Transverse colon (tissue), 4 donors: ENCODE data around the gene HOXA4. TPM values are rescaled to one million over a fixed set of nuclear protein-coding genes. Genes with fewer than 3 reads are reported as not detected.
A peak's percentile ranks its signal among the peaks of the same experiment; 100 is the strongest.

ENCODE experiments used
- DNase-seq: peaks from one replicate; pipeline ENCODE4 v3.0.0-alpha.2; 2019
- H3K27ac ChIP-seq, 4 donors: fragments of 200-600 bp; sonication (generic); 2 replicates each; pipeline ENCODE4 v1.5.1; 2016 to 2018; ENCODE audit warnings: inconsistent platforms in 4 of 4
- H3K27me3 ChIP-seq: fragments of 200-600 bp; sonication (generic); 2 replicates; pipeline ENCODE4 v1.5.1; 2017; ENCODE audit warnings: inconsistent platforms
- H3K36me3 ChIP-seq, 4 donors: fragments of 200-600 bp; sonication (generic); 2 replicates each; pipeline ENCODE4 v1.5.1; 2017 to 2019; ENCODE audit warnings: inconsistent platforms in 4 of 4
- H3K4me1 ChIP-seq, 4 donors: fragments of 200-600 bp; sonication (generic); 2 replicates each; pipeline ENCODE4 v1.5.1; 2017 to 2020; ENCODE audit warnings: inconsistent platforms in 4 of 4
- H3K4me3 ChIP-seq, 4 donors: fragments of 200-600 bp; sonication (generic); 1 replicate in 1 of 4; 2 replicates in 3 of 4; pipeline versions ENCODE4 v1.5.1 to v1.6.1; 2017 to 2019; ENCODE audit warnings: inconsistent platforms in 4 of 4
- H3K9me3 ChIP-seq, 2 donors: fragments of 200-600 bp; sonication (generic); 2 replicates each; pipeline ENCODE4 v1.5.1; 2017 to 2019; ENCODE audit warnings: inconsistent platforms in 2 of 2
- EP300 ChIP-seq: sonication (generic); formaldehyde crosslinking; IDR thresholded peaks from one replicate; pipeline ENCODE4 v1.6.1; 2017; ENCODE audit warnings: antibody characterized with exemption, low read depth
- POLR2A ChIP-seq: fragments of 450-650 bp; IDR thresholded peaks from one replicate; pipeline ENCODE4 v1.6.1; 2016; ENCODE audit warnings: antibody characterized with exemption, mild to moderate bottlenecking, moderate library complexity
- POLR2AphosphoS5 ChIP-seq, 3 donors: sonication (generic); formaldehyde crosslinking; IDR thresholded peaks; one replicate each; pipeline ENCODE4 v1.6.1; 2016; ENCODE audit warnings: antibody characterized with exemption in 3 of 3
- WGBS, 2 donors: methylation state at CpG; one replicate each; pipeline ENCODE4 v1.1.5; 2018; ENCODE audit warnings: low coverage in 1 of 2; 5-methylcytosine and 5-hydroxymethylcytosine counted together
- in situ Hi-C, 4 donors: fragments of 200-750 bp; cut with MboI; loops; one replicate each; pipeline versions ENCODE4 v1.15.0 to v1.15.1; 2017; ENCODE audit warnings: low sequenced_read_pairs in 3 of 4, low pct_ligation_motif_present in 1 of 4, low pct_unique_long_range_greater_than_20kb in 1 of 4
- intact Hi-C: fragments of 100-400 bp; cut with DNase I; formaldehyde crosslinking; loops from one replicate; pipeline ENCODE4 v1.15.1; 2023; ENCODE audit warnings: low total_unique reads
- total RNA-seq, 4 donors: library from RNA; depleted of rRNA; stranded (reverse); fragments of >200 nt; gene quantifications; one replicate each; pipeline ENCODE4 v1.1.0, GENCODE V29; 2016
- TF ChIP-seq, protein P1 (sequence below), 5 experiments: fragments of 200-600 bp in 3 of 5; fragments of 450-650 bp in 2 of 5; sonication (generic) in 3 of 5; IDR thresholded peaks; 1 replicate in 2 of 5; 2 replicates in 3 of 5; pipeline ENCODE4 v1.5.1; 2016 to 2017; ENCODE audit warnings: antibody characterized with exemption in 5 of 5, inconsistent platforms in 3 of 5, mild to moderate bottlenecking in 2 of 5, moderate library complexity in 1 of 5

The HOXA4 gene
- total RNA-seq, 4 donors from 2014 or later, result 3.5 to 42.4 (median 10.6) TPM

DNA sequence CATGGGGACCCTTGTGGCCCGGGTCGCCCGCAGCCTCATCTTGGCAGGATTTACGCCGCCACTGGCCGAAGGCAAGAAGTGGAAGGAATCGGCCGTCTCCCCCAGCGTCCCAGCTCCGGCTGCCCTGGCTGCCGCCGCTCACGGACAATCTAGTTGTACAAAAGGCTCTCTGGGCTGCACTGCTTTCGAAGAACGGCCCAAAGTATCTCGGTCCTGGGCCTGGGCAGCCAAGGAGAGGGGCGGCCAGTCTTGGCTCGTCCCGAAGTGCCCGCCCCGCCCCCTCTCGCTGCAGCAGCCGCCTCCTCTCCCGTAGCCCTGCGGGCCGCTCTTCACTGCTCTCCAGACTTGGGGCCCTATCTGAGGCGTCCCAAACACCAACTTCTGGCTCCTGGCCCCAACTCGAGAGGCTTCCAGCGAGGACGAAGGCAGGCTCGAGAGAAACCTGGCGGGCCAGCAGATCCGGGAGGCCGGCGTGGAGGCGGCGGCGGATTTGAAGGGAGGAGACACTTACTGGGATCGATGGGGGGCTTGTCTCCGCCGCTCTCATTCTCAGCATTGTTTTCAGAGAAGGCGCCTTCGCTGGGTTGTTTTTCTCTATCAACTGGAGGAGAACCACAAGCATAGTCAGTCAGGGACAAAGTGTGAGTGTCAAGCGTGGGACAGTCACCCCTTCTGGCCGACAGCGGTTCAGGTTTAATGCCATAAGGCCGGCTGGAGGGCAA, 34.0 kb upstream of the HOXA4 start:
- in situ Hi-C loops, result loop anchor here in 3 of 4 donors (25.0 kb wide), 3 partner anchors 802 to 1302 kb away; no protein-coding TSS in a partner anchor
- H3K4me3 ChIP-seq, result peak overlapping the region; percentile 58 to 82 (median 64)
- H3K9me3 ChIP-seq, result no peaks in the 10 kb centered on the region
- H3K4me1 ChIP-seq, result peaks cover 4 to 33% (median 24%) of the 10 kb centered on the region in 4 donors
- H3K27me3 ChIP-seq, result peaks cover 19% of the 10 kb centered on the region
- no peaks in the 10 kb centered on the region for H3K36me3 ChIP-seq
- 10% methylated on average over 31 of the region's 47 CpGs; no CpG with 5 or more reads in 1 of the 2 donors for WGBS, 2 donors
- intact Hi-C loops, result loop anchor here (10.0 kb wide), 1 partner anchor 1310 kb away; no protein-coding TSS in a partner anchor
- DNase-seq, result no peak
- H3K27ac ChIP-seq, result peak overlapping the region; percentile 95 to 99 (median 98)
- TF ChIP-seq, protein P1, sequence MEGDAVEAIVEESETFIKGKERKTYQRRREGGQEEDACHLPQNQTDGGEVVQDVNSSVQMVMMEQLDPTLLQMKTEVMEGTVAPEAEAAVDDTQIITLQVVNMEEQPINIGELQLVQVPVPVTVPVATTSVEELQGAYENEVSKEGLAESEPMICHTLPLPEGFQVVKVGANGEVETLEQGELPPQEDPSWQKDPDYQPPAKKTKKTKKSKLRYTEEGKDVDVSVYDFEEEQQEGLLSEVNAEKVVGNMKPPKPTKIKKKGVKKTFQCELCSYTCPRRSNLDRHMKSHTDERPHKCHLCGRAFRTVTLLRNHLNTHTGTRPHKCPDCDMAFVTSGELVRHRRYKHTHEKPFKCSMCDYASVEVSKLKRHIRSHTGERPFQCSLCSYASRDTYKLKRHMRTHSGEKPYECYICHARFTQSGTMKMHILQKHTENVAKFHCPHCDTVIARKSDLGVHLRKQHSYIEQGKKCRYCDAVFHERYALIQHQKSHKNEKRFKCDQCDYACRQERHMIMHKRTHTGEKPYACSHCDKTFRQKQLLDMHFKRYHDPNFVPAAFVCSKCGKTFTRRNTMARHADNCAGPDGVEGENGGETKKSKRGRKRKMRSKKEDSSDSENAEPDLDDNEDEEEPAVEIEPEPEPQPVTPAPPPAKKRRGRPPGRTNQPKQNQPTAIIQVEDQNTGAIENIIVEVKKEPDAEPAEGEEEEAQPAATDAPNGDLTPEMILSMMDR (IDR thresholded peaks at IDR 0.05), result peak; percentile 15 to 38 (median 27)
- TF ChIP-seq POLR2AphosphoS5 (IDR thresholded peaks at IDR 0.05), result no peak

DNA sequence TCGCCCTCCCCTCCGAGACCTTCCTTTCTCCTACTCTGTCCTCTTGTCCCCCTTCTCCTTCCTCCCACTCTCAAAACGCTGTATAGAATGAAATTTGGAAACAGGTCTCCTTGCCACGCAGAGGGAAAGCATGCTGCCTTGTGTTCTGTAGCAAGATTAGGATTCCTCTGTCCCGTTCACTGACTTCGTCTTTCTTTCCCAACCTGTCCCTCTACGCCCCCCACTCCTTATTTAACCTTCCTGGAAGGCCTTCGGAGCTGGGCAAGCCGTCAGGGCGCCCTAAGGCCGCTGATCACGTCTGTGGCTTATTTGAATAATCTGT, 33.4 kb upstream of the HOXA4 start:
- WGBS, 2 donors, result 0 to 10% methylated on average over 5 to 12 of the region's 12 CpGs
- Histone ChIP-seq H3K36me3 (no peaks in the 10 kb centered on the region), H3K4me3 (peak overlapping the region; percentile 58 to 82 (median 64)), H3K27me3 (peaks cover 19% of the 10 kb centered on the region), H3K27ac (peak overlapping the region; percentile 95 to 99 (median 98)), H3K9me3 (no peaks in the 10 kb centered on the region), H3K4me1 (peaks cover 4 to 34% (median 23%) of the 10 kb centered on the region in 4 donors)
- DNase-seq, result no peak
- in situ Hi-C loops (loop anchor here in 3 of 4 donors (25.0 kb wide), 3 partner anchors 802 to 1302 kb away; no protein-coding TSS in a partner anchor), intact Hi-C loops (loop anchor here (10.0 kb wide), 1 partner anchor 1309 kb away; no protein-coding TSS in a partner anchor)
- TF ChIP-seq POLR2A (no peak), EP300 (no peak), POLR2AphosphoS5 (IDR thresholded peaks at IDR 0.05) (no peak)
- TF ChIP-seq, protein P1 (IDR thresholded peaks at IDR 0.05), result no peak

DNA sequence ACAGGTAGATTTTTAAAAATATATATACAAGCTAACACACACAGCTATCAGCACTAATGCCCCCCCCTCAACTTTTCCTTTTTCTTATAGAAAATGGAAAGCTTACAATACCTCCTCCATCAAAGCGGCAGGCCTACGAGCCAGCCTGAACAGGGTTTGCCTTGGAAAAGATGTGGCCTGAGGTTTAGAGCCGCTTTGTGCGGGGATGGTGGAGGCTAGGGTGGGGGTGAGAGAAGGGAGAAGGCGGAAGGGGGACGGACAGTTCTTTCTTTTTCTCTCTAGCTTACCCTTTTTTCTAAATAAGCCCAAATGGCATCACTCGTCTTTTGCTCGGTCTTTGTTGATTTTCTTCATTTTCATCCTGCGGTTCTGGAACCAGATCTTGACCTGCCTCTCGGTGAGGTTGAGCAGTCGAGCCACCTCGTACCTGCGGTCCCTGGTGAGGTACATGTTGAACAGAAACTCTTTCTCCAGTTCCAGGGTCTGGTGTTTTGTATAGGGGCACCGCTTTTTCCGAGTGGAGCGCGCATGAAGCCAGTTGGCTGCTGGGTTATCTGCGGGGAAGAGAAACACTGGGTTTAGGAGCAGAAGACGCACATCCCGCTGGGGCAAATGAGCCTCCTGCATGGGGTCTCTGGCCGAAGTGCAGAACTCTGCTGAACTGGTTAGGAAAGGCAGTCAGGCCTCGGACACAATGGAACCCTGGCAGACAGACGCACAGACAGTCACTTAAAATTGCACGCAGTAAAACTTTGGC, 32.9 kb upstream of the HOXA4 start:
- no peaks in the 10 kb centered on the region for H3K36me3 ChIP-seq
- H3K4me1 ChIP-seq, result peaks cover 4 to 34% (median 23%) of the 10 kb centered on the region in 4 donors
- intact Hi-C loops, result loop anchor here (10.0 kb wide), 1 partner anchor 1309 kb away; no protein-coding TSS in a partner anchor
- H3K9me3 ChIP-seq, result no peaks in the 10 kb centered on the region
- no peak for DNase-seq
- in situ Hi-C loops, result loop anchor here in 3 of 4 donors (25.0 kb wide), 3 partner anchors 801 to 1301 kb away; no protein-coding TSS in a partner anchor
- no peak for TF ChIP-seq EP300
- TF ChIP-seq POLR2AphosphoS5 (IDR thresholded peaks at IDR 0.05), result no peak
- TF ChIP-seq POLR2A, result no peak
- TF ChIP-seq, protein P1 (IDR thresholded peaks at IDR 0.05), result no peak
- H3K4me3 ChIP-seq, result peak overlapping the region; percentile 58 to 82 (median 64)
- H3K27me3 ChIP-seq, result peaks cover 23% of the 10 kb centered on the region
- peak overlapping the region; percentile 95 to 99 (median 98) for H3K27ac ChIP-seq
- 6 to 20% methylated on average over 9 to 24 of the region's 24 CpGs for WGBS, 2 donors
